Measurements from ENCODE around the gene TMEM131.
A peak's percentile ranks its signal among the peaks of the same experiment; 100 is the strongest.

The TMEM131 gene

GRCh38 chr2:97752342-97753334 is 243.1 kb downstream of the TMEM131 start:
- DNase-seq, result no peak

GRCh38 chr2:97751752-97752151 is 244.0 kb downstream of the TMEM131 start:
- DNase-seq, result peak; percentile 82

- no peak for DNase-seq
These were observed 245.7 kb downstream of the TMEM131 start for GRCh38 chr2:97750017-97750416.

GRCh38 chr2:97749581-97749980 is 246.2 kb downstream of the TMEM131 start:
- DNase-seq, result no peak

- no peak for DNase-seq
These were observed 248.0 kb downstream of the TMEM131 start for GRCh38 chr2:97747716-97748115.

- no peak for DNase-seq
These were observed 248.5 kb downstream of the TMEM131 start for GRCh38 chr2:97747285-97747684.

GRCh38 chr2:97745474-97746174 is 250.1 kb downstream of the TMEM131 start:
- no peak for DNase-seq

- no peak for DNase-seq
These were observed 251.8 kb downstream of the TMEM131 start for GRCh38 chr2:97743913-97744312.

- DNase-seq, result no peak
These were observed 253.3 kb downstream of the TMEM131 start for GRCh38 chr2:97742381-97742847.

- DNase-seq, result no peak
These were observed 254.1 kb downstream of the TMEM131 start for GRCh38 chr2:97741686-97742085.

- no peak for DNase-seq
These were observed 254.5 kb downstream of the TMEM131 start for GRCh38 chr2:97741251-97741650.

GRCh38 chr2:97740590-97741182 is 255.1 kb downstream of the TMEM131 start:
- peak; percentile 11 for DNase-seq

GRCh38 chr2:97739893-97740245 is 255.9 kb downstream of the TMEM131 start:
- no peak for DNase-seq

- DNase-seq, result no peak
These were observed 256.5 kb downstream of the TMEM131 start for GRCh38 chr2:97739020-97739892.

GRCh38 chr2:97738179-97739019 is 257.3 kb downstream of the TMEM131 start:
- DNase-seq, result no peak

- no peak for DNase-seq
These were observed 258.1 kb downstream of the TMEM131 start for GRCh38 chr2:97737421-97738178.

- DNase-seq, result no peak
These were observed 259.0 kb downstream of the TMEM131 start for GRCh38 chr2:97736608-97737330.

GRCh38 chr2:97736185-97736584 is 259.6 kb downstream of the TMEM131 start:
- DNase-seq, result no peak

- no peak for DNase-seq
These were observed 260.6 kb downstream of the TMEM131 start for GRCh38 chr2:97735161-97735561.

Measured in NCI-H2029 treated with DMSO at 0.1 percent for 48 hours (cell line).